Lung (tissue), 12 donors: ENCODE results near the gene KCNQ2. TPM values are rescaled to one million over a fixed set of nuclear protein-coding genes. Genes with fewer than 3 reads are reported as not detected.

ENCODE experiments used
- ATAC-seq: fragments of 200-7000 bp; cut with Tn5 transposase; one replicate; pipeline ENCODE4 v1.9.1; 2020; ENCODE audit warnings: moderate number of reproducible peaks; ENCODE audit not compliant: insufficient read depth, low FRiP score
- DNase-seq, 3 donors: peaks; one replicate each; pipeline ENCODE4 v3.0.0-alpha.2; 2013 to 2017
- H3K27ac ChIP-seq, 2 donors: one replicate each; pipeline ENCODE4 v1.5.1; 2013; ENCODE audit warnings: mild to moderate bottlenecking in 2 of 2, moderate library complexity in 2 of 2, control low read depth in 1 of 2, inconsistent platforms in 1 of 2, low read depth in 1 of 2, low read length in 1 of 2
- H3K27me3 ChIP-seq, 3 donors: one replicate each; pipeline ENCODE4 v1.5.1; 2013; ENCODE audit warnings: low read length in 2 of 3; ENCODE audit not compliant: control insufficient read depth in 3 of 3, insufficient read depth in 3 of 3
- H3K36me3 ChIP-seq, 4 donors: one replicate each; pipeline ENCODE4 v1.5.1; 2013; ENCODE audit warnings: low read length in 4 of 4, mild to moderate bottlenecking in 1 of 4, moderate library complexity in 1 of 4; ENCODE audit not compliant: control insufficient read depth in 4 of 4, insufficient read depth in 4 of 4
- H3K4me1 ChIP-seq, 5 donors: one replicate each; pipeline ENCODE4 v1.5.1; 2013; ENCODE audit warnings: low read length in 5 of 5, mild to moderate bottlenecking in 2 of 5, moderate library complexity in 1 of 5; ENCODE audit not compliant: control insufficient read depth in 5 of 5, insufficient read depth in 5 of 5
- H3K4me3 ChIP-seq: one replicate; pipeline ENCODE4 v1.5.1; 2013; ENCODE audit warnings: mild to moderate bottlenecking, control low read depth, moderate library complexity
- H3K9ac ChIP-seq, 2 donors: one replicate each; pipeline ENCODE4 v1.5.1; 2013; ENCODE audit warnings: low read length in 2 of 2, control low read depth in 1 of 2; ENCODE audit not compliant: insufficient read depth in 1 of 2
- H3K9me3 ChIP-seq, 4 donors: one replicate each; pipeline ENCODE4 v1.5.1; 2013; ENCODE audit warnings: low read length in 3 of 4, mild to moderate bottlenecking in 1 of 4, moderate library complexity in 1 of 4; ENCODE audit not compliant: control insufficient read depth in 4 of 4, insufficient read depth in 3 of 4
- WGBS, 2 donors: extraction: QIAGEN DNeasy Blood & Tissue Kit; methylation state at CpG; one replicate each; pipeline ENCODE4 v1.1.7; 2013; 5-methylcytosine and 5-hydroxymethylcytosine counted together
- polyA plus RNA-seq, 2 donors: library from polyadenylated mRNA; stranded (reverse); fragments of 200-250 nt; gene quantifications; one replicate each; pipeline ENCODE4 v1.2.1, GENCODE V29; 2013
- total RNA-seq, 2 donors: library from RNA; depleted of rRNA in 1 of 2; stranded (reverse); fragments of >200 nt in 1 of 2; gene quantifications; one replicate each; pipeline ENCODE4 v1.2.1, GENCODE V29; 2014 to 2021
- TF ChIP-seq, protein P1 (sequence below): IDR thresholded peaks from 2 replicates; pipeline ENCODE4 v1.5.1; 2012; ENCODE audit warnings: mild to moderate bottlenecking; ENCODE audit errors: control extremely low read depth, extremely low read depth
- donor health status: control.
- donor health status: control.
- donor health status: Bipolar disorder and iron deficiency.
- donor health status: healthy.
- donor health status: DM: yes; HTN: yes; CAD: no.

Gene KCNQ2
- total and polyA plus RNA-seq, 4 donors: 0.18 to 6.8 (median 0.28) TPM; not detected in 1

DNA sequence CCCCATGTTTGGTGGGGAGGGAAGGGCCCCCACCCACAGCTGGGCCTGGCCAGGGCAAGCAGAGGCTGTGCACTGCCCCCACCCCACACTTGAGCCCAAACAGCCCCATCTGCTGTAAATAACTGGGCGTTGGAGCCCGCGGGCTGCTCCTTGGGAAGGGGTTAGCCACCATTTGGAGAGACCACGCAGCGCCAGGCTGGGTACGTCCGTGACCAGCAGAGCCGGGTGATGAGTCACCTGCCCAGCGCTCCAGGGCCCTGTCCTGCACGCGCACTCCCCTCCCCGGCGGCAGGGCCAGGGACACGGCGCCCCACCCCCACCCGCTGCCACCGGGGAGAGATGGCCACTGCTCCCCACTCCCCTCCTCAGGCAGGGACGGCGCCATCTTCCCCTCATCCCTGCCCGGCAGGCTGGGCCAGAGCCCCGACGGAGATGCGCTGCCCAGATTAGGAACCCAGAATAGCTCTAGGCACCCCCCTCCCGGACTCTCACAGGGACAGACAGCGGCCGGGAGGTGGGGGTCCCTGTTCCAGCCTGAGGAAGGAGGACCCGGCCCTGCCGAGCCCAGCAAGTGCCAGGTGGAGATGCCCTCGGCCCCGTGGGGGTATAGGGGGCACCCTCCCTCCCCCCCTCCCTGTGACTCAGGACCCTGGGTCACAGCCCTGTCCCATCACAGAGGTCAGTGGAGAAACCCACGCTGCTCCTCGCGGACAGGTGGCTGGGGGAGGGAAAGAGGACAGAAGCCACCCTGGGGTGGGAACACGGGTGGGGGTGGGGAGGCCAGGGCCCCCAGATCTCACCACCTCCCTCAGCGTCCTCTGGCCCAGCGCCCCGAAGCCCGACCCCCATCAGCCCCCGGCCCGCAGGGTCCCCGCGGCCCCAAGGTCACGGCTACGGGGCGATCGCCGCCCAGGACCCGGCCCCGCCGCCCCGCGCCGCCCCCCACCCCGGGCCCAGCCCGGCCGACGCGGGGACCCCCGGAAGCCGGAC is 25.8 kb upstream of the KCNQ2 start:
- Histone ChIP-seq H3K9ac (no peak overlapping the region), H3K27me3 (peaks cover 17 to 47% (median 21%) of the 10 kb centered on the region in 3 donors), H3K36me3 (no peaks in the 10 kb centered on the region), H3K9me3 (no peaks in the 10 kb centered on the region), H3K27ac (peak overlapping the region in 1 of 2 donors; percentile 95), H3K4me1 (peaks cover 0 to 8% (median 2%) of the 10 kb centered on the region in 5 donors), H3K4me3 (no peak overlapping the region)
- DNase-seq (no peak), ATAC-seq (no peak)
- 5 to 8% methylated on average over 38 to 60 of the region's 60 CpGs for WGBS, 2 donors
- TF ChIP-seq, protein P1, sequence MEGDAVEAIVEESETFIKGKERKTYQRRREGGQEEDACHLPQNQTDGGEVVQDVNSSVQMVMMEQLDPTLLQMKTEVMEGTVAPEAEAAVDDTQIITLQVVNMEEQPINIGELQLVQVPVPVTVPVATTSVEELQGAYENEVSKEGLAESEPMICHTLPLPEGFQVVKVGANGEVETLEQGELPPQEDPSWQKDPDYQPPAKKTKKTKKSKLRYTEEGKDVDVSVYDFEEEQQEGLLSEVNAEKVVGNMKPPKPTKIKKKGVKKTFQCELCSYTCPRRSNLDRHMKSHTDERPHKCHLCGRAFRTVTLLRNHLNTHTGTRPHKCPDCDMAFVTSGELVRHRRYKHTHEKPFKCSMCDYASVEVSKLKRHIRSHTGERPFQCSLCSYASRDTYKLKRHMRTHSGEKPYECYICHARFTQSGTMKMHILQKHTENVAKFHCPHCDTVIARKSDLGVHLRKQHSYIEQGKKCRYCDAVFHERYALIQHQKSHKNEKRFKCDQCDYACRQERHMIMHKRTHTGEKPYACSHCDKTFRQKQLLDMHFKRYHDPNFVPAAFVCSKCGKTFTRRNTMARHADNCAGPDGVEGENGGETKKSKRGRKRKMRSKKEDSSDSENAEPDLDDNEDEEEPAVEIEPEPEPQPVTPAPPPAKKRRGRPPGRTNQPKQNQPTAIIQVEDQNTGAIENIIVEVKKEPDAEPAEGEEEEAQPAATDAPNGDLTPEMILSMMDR: no peak

DNA sequence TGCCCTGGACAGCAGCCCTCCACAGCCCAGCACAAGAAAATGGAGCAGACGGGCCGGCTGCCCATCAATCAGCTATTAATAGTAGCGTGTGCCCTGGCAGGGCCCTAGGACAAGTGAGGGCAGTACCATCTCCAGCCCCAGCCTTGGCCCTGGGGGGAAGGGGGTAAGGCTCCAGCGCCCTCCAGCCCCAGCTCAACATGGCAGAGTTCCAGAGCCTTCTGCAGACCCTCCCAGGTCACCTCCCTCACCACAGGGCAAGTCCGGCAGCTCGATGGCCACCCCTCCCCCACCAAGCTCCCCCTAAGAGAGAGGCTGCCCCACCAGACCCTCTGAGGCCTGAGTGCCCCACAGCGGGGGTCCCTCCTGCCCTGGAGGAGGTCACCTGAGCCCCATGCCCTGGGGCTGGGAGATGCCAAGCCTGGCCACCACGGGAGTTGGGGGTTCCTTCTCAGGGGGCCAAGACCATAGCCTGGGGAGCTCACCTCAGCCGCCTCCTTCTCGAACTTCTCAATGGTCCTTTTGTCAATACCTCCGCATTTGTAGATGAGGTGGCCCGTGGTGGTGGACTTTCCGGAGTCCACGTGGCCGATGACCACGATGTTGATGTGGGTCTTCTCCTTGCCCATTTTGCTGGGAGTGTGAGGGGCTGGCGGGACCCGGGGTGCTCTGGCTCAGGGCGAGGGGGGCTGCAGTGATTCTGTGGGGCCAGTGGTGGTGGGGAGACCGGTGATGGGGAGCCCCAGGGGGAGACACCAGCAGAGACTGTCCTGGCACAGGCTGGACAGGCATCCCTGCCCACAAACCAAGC is 24.9 kb upstream of the KCNQ2 start:
- Histone ChIP-seq H3K36me3 (no peaks in the 10 kb centered on the region), H3K4me1 (peaks cover 0 to 8% (median 2%) of the 10 kb centered on the region in 5 donors), H3K4me3 (no peak overlapping the region), H3K27ac (peak overlapping the region in 1 of 2 donors; percentile 80), H3K27me3 (peaks cover 17 to 49% (median 21%) of the 10 kb centered on the region in 3 donors), H3K9me3 (no peaks in the 10 kb centered on the region), H3K9ac (no peak overlapping the region)
- ATAC-seq (no peak), DNase-seq (no peak)
- TF ChIP-seq, protein P1: no peak
- WGBS, 2 donors: 64 to 69% methylated on average over 20 of the region's 20 CpGs

- Histone ChIP-seq H3K9ac (no peak overlapping the region), H3K27ac (peak overlapping the region in 1 of 2 donors; percentile 21), H3K27me3 (peaks cover 17 to 49% (median 21%) of the 10 kb centered on the region in 3 donors), H3K9me3 (no peaks in the 10 kb centered on the region), H3K4me1 (peaks cover 0 to 8% (median 2%) of the 10 kb centered on the region in 5 donors), H3K36me3 (no peaks in the 10 kb centered on the region), H3K4me3 (no peak overlapping the region)
- DNase-seq (no peak), ATAC-seq (no peak)
- WGBS, 2 donors: 65 to 68% methylated on average over 16 of the region's 16 CpGs
- TF ChIP-seq, protein P1: no peak
These were observed 24.2 kb upstream of the KCNQ2 start for GRCh38 chr20:63496596-63497120.
